22Rv1 (cell line): ENCODE results near the gene MXD1.

Source experiments
- H3K27ac ChIP-seq: fragments of 450-650 bp; 2 replicates; pipeline ENCODE4 v1.5.1; 2017
- ZFX ChIP-seq: fragments of 450-650 bp; IDR thresholded peaks from 2 replicates; pipeline ENCODE4 v1.6.1; 2017; ENCODE audit warnings: antibody characterized with exemption, borderline replicate concordance
- TF ChIP-seq, protein P1 (sequence below): fragments of 450-650 bp; IDR thresholded peaks from 2 replicates; pipeline ENCODE4 v1.5.1; 2017; ENCODE audit warnings: mild to moderate bottlenecking

The MXD1 gene

GRCh38 chr2:69918401-69918800 lies 3.5 kb downstream of the MXD1 start:
- no peak overlapping the region for H3K27ac ChIP-seq
- TF ChIP-seq ZFX: no peak
- TF ChIP-seq, protein P1, sequence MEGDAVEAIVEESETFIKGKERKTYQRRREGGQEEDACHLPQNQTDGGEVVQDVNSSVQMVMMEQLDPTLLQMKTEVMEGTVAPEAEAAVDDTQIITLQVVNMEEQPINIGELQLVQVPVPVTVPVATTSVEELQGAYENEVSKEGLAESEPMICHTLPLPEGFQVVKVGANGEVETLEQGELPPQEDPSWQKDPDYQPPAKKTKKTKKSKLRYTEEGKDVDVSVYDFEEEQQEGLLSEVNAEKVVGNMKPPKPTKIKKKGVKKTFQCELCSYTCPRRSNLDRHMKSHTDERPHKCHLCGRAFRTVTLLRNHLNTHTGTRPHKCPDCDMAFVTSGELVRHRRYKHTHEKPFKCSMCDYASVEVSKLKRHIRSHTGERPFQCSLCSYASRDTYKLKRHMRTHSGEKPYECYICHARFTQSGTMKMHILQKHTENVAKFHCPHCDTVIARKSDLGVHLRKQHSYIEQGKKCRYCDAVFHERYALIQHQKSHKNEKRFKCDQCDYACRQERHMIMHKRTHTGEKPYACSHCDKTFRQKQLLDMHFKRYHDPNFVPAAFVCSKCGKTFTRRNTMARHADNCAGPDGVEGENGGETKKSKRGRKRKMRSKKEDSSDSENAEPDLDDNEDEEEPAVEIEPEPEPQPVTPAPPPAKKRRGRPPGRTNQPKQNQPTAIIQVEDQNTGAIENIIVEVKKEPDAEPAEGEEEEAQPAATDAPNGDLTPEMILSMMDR: no peak

DNA sequence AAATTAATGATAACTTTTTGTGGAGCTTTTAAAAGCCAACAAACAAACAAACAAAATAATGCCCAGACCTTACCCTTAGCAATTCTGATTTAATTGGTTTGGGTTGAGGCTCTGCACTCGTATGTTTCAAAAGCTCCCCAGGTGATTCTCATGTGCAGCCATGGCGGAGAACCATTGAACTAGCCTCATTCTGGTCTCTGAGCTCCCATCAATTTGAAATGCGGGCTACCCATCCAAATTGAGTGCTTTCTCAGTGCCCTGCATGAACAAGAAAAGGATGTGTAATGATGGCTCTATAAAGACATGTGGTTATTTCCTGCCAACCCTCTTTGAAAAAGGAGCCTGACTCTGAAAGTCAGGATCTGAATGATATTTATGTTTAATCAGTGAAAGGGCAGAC lies 8.2 kb downstream of the MXD1 start:
- no peak overlapping the region for H3K27ac ChIP-seq
- TF ChIP-seq, protein P1: no peak
- no peak for TF ChIP-seq ZFX

DNA sequence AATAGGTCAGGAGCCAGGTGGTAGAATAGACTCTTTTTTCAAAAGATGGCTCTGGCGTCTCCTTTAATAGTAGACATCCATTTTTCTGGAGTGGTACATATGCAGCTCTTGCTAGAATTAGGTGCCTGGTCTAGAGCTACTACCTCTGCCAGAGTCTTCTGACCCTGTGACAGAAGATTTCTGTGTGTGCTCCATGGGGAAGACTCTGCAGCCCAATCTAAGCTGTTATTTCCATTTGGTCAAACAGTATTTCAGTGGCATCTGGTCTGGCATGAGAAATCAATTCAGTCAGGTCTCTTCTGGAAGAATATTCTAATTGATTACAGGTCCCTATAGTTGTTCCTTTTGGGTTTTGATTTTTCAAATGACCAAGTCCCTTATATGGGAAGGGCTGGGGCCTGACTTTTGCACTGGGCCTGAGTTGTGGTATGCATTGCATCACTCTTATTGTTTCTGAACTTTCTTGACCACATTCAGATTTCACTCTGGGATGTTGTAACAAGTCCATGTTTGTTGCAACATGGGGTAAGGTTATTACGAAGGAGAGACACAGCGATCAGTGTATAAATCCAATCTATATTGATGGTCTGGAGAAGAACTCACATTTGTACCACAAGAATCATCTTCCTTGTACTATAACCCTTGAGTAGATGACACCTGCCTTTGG lies 12.1 kb downstream of the MXD1 start:
- no peak overlapping the region for H3K27ac ChIP-seq
- TF ChIP-seq, protein P1: no peak
- no peak for TF ChIP-seq ZFX

GRCh38 chr2:69931832-69932595 lies 17.1 kb downstream of the MXD1 start:
- no peak for TF ChIP-seq ZFX
- TF ChIP-seq, protein P1: no peak
- H3K27ac ChIP-seq: no peak overlapping the region

DNA sequence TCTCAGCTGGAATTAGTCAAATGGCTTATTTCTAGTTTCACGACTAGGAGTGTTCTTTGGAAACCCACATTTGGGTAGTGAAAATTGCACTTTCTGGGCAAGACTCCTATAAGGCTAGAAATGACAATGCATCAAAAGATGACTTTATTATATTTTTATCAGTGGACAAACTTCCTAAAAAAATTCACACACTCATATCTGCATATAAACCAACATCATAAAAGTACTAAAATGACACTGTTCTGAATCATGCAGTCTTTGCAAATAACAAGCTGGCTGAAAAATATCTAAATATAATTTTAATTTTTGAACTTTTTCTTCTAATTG lies 17.6 kb downstream of the MXD1 start:
- no peak overlapping the region for H3K27ac ChIP-seq
- no peak for TF ChIP-seq ZFX
- TF ChIP-seq, protein P1: no peak

DNA sequence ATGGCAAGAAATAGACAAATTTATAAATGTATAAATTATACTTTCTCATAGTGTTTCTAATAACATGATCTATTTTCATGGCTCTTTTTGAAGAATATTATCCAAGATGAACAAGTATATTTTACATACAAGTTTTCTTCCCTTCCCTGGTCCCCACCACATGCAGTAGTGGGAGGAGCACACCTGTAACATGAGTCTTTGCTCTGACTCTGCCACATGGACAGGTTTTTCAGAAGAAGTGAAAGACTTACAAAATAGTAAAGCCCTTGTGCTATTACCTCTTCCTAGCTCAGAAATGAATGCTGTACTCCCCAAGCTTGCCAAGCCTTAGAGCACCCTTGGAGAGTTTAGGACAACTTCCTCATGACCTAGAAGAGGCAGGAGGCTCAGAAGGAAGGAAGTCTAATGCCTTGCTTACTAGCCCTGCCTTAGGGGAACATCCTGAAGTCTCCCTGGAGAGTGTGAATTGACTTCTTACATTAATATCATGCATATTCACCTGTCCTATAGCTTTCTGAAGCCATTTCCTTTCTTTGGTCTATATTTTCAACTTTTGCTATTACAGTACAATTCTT lies 18.4 kb downstream of the MXD1 start:
- TF ChIP-seq, protein P1: no peak
- no peak for TF ChIP-seq ZFX
- H3K27ac ChIP-seq: no peak overlapping the region
